ENCODE measurements around the gene ZNF683. TPM values are rescaled to one million over a fixed set of nuclear protein-coding genes. Genes with fewer than 3 reads are reported as not detected.
"Not testable (repeated sequence)": the region's sequence is repeated elsewhere in the genome, so short reads cannot be mapped to it uniquely, and the experiment has no call there.

The ZNF683 gene
- polyA plus RNA-seq, 2 donors, result 0.28 to 0.51 TPM

DNA sequence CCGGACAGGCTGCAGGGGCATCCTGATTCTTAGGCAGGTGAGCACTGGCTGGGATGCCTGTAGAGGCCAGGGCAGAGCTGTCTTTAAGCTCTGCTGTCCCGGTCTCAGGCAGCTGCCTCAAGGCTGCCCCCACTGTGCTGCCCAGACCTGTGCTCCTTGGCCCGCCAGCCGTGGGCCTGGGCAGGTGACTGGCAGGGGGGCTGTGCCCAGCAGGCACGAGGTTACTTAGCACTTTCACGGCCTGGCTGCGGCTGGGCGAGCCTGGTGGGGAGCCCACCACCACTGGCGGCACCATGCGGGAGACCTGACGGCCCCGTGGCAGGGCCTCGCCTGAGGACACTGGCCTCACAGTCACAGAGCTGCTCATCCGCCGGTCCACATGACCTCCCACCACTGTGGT is 26.8 kb downstream of the ZNF683 start:
- Histone ChIP-seq H3K9me3 (ENCODE audit: control insufficient read depth in 2 of 2, insufficient read depth in 1 of 2, low read depth in 1 of 2, low read length in 1 of 2) (no peaks in the 10 kb centered on the region), H3K36me3 (ENCODE audit: control insufficient read depth in 2 of 2, insufficient read depth in 2 of 2, low read length in 1 of 2) (peaks cover 0 to 31% of the 10 kb centered on the region in 2 donors), H3K4me1 (ENCODE audit: control insufficient read depth in 2 of 2, insufficient read depth in 2 of 2, low read length in 1 of 2) (no peaks in the 10 kb centered on the region), H3K27ac (ENCODE audit: low read depth in 2 of 2, low read length in 1 of 2) (no peak overlapping the region), H3K27me3 (ENCODE audit: control insufficient read depth in 1 of 2, insufficient read depth in 2 of 2, low read length in 2 of 2) (no peaks in the 10 kb centered on the region), H3K4me3 (ENCODE audit: low read depth in 1 of 2, low read length in 2 of 2) (no peak overlapping the region)
- 79 to 80% methylated on average over 14 to 15 of the region's 15 CpGs for WGBS, 2 donors

DNA sequence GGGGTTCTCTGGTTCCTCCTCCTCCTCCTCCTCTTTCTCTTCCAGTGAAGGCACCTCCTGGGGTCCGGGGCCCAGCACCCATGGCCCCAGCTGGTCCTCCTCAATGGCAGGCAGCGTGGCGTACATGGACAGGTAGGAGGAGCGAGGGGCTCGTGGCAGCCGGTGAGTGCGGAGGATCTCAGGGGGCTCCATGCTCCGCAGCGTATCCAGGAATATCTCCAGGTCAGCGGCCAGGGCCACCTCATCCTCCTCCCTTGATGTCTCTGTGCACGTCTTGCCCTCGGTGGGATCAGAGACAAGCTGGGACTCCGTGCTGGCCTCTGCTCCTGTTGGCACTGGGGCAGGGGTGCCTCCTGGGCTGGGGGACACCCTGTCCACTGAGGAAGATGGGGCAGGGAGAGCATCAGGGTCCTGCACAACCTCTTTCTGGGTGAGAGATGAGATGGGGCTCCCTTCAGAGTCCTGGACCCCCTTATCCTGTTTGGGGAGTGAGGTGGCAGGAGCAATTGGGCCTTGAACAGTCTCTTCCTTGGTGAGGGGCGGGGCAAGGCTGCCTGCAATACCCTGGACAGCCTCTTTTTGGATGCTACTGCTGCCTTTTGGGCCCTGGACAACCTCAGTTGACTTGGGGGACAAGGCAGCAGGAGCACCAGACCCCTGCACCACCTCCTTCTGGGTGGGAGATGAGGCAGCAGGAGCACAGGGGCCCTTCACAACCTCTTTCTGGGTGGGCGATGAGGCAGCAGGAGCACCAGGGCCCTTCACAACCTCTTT is 28.2 kb downstream of the ZNF683 start:
- Histone ChIP-seq H3K4me1 (ENCODE audit: control insufficient read depth in 2 of 2, insufficient read depth in 2 of 2, low read length in 1 of 2) (no peaks in the 10 kb centered on the region), H3K27ac (ENCODE audit: low read depth in 2 of 2, low read length in 1 of 2) (no peak overlapping the region), H3K9me3 (ENCODE audit: control insufficient read depth in 2 of 2, insufficient read depth in 1 of 2, low read depth in 1 of 2, low read length in 1 of 2) (no peaks in the 10 kb centered on the region), H3K4me3 (ENCODE audit: low read depth in 1 of 2, low read length in 2 of 2) (no peak overlapping the region), H3K27me3 (ENCODE audit: control insufficient read depth in 1 of 2, insufficient read depth in 2 of 2, low read length in 2 of 2) (no peaks in the 10 kb centered on the region), H3K36me3 (ENCODE audit: control insufficient read depth in 2 of 2, insufficient read depth in 2 of 2, low read length in 1 of 2) (peaks cover 0 to 34% of the 10 kb centered on the region in 2 donors)
- 89 to 94% methylated on average over 15 of the region's 15 CpGs for WGBS, 2 donors

DNA sequence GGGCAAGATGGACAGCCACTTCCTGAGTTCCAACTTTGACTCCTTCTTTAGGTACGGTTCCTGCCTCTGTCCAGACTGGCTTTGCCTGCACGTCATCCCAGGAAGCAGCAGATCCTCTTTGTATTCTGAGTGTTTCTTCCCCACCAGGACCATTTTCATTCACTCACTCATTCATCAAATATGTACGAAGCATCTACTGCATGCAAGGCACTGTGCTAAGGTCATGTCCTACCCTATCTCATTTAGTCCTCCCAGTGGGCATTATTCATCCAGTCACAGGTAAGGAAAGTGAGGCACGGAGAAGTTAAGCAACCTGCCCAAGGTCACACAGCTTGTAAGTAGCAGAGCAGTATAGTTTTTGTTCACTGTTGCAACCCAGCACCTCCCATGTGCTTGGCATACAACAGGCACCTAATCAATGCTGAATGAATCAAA is 32.5 kb downstream of the ZNF683 start:
- Histone ChIP-seq H3K27me3 (ENCODE audit: control insufficient read depth in 1 of 2, insufficient read depth in 2 of 2, low read length in 2 of 2) (no peaks in the 10 kb centered on the region), H3K27ac (ENCODE audit: low read depth in 2 of 2, low read length in 1 of 2) (no peak overlapping the region), H3K4me1 (ENCODE audit: control insufficient read depth in 2 of 2, insufficient read depth in 2 of 2, low read length in 1 of 2) (peaks cover 4 to 10% of the 10 kb centered on the region in 2 donors), H3K36me3 (ENCODE audit: control insufficient read depth in 2 of 2, insufficient read depth in 2 of 2, low read length in 1 of 2) (peaks cover 0 to 35% of the 10 kb centered on the region in 2 donors), H3K9me3 (ENCODE audit: control insufficient read depth in 2 of 2, insufficient read depth in 1 of 2, low read depth in 1 of 2, low read length in 1 of 2) (no peaks in the 10 kb centered on the region), H3K4me3 (ENCODE audit: low read depth in 1 of 2, low read length in 2 of 2) (no peak overlapping the region)
- WGBS, 2 donors, result 67 to 70% methylated on average over 4 of the region's 4 CpGs

DNA sequence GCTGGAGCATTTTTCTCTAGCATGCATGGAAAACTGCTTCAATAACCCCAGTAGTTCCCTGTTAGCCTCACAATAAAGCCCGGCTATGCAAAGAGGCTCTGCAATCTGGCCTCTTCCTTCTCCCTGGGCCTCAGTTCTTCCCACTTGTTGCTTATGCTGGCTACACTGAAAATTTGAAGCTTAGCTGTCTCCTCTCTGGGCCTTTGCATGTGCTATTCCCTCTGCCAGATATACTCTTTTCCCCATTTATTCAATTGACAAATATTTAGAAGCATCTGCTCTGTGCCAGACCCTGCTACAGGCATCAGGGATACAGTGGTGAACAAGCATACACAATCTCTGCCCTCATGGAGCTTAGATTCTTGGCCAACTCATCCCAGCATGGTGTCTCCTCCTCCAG is 33.9 kb downstream of the ZNF683 start:
- H3K4me1 ChIP-seq (ENCODE audit: control insufficient read depth in 2 of 2, insufficient read depth in 2 of 2, low read length in 1 of 2), result peaks cover 4 to 10% of the 10 kb centered on the region in 2 donors
- H3K27me3 ChIP-seq (ENCODE audit: control insufficient read depth in 1 of 2, insufficient read depth in 2 of 2, low read length in 2 of 2), result no peaks in the 10 kb centered on the region
- no peak overlapping the region for H3K27ac ChIP-seq (ENCODE audit: low read depth in 2 of 2, low read length in 1 of 2)
- H3K36me3 ChIP-seq (ENCODE audit: control insufficient read depth in 2 of 2, insufficient read depth in 2 of 2, low read length in 1 of 2), result peaks cover 0 to 24% of the 10 kb centered on the region in 2 donors
- H3K4me3 ChIP-seq (ENCODE audit: low read depth in 1 of 2, low read length in 2 of 2), result no peak overlapping the region
- 83 to 89% methylated on average over 1 of the region's 1 CpG for WGBS, 2 donors
- H3K9me3 ChIP-seq (ENCODE audit: control insufficient read depth in 2 of 2, insufficient read depth in 1 of 2, low read depth in 1 of 2, low read length in 1 of 2), result no peaks in the 10 kb centered on the region

DNA sequence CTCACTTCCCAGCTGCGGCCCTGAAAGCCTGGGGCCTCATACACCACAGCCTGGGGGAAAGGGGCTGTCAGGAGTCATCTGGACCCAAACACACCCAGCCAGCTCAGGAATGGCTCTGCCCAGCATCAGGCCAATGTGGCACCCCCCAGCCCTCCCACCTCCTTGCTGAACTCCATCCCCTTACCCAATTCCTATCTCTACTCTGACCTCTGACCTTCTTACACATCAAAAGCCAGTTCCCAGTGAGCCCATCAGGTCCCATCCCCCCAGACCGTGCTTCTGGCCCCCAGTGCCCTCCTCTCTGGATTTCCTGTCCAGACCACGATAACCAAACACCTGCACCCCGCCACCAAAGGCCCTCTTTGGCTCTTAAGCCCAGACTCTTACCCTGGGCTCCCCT is 34.9 kb downstream of the ZNF683 start:
- H3K9me3 ChIP-seq (ENCODE audit: control insufficient read depth in 2 of 2, insufficient read depth in 1 of 2, low read depth in 1 of 2, low read length in 1 of 2), result no peaks in the 10 kb centered on the region
- WGBS, 2 donors, result 79 to 81% methylated on average over 4 of the region's 4 CpGs
- H3K27me3 ChIP-seq (ENCODE audit: control insufficient read depth in 1 of 2, insufficient read depth in 2 of 2, low read length in 2 of 2), result no peaks in the 10 kb centered on the region
- no peak overlapping the region for H3K4me3 ChIP-seq (ENCODE audit: low read depth in 1 of 2, low read length in 2 of 2)
- peaks cover 0 to 18% of the 10 kb centered on the region in 2 donors for H3K36me3 ChIP-seq (ENCODE audit: control insufficient read depth in 2 of 2, insufficient read depth in 2 of 2, low read length in 1 of 2)
- H3K27ac ChIP-seq (ENCODE audit: low read depth in 2 of 2, low read length in 1 of 2), result peak overlapping the region in 1 of 2 donors; percentile 27
- H3K4me1 ChIP-seq (ENCODE audit: control insufficient read depth in 2 of 2, insufficient read depth in 2 of 2, low read length in 1 of 2), result peaks cover 4 to 10% of the 10 kb centered on the region in 2 donors

DNA sequence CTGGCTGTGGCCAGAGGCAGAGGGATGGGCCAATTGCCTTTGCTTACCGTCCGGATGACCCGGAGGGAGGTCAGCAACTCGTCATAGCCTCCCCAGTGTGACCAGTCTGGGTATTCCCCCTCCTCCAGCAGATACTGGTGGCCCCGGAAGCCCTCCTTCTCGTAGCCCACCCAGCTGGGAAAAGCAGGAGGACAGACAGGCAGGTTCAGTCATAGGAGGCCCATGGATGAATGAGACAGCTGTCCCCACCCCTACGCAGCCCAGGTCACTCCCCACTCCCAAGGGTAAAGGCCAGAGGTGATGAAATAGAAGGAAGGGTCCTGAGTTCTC is 35.4 kb downstream of the ZNF683 start:
- Histone ChIP-seq H3K4me1 (ENCODE audit: control insufficient read depth in 2 of 2, insufficient read depth in 2 of 2, low read length in 1 of 2) (peaks cover 4 to 10% of the 10 kb centered on the region in 2 donors), H3K27ac (ENCODE audit: low read depth in 2 of 2, low read length in 1 of 2) (peak overlapping the region; percentile 18 to 51), H3K9me3 (ENCODE audit: control insufficient read depth in 2 of 2, insufficient read depth in 1 of 2, low read depth in 1 of 2, low read length in 1 of 2) (no peaks in the 10 kb centered on the region), H3K36me3 (ENCODE audit: control insufficient read depth in 2 of 2, insufficient read depth in 2 of 2, low read length in 1 of 2) (peaks cover 0 to 18% of the 10 kb centered on the region in 2 donors), H3K4me3 (ENCODE audit: low read depth in 1 of 2, low read length in 2 of 2) (no peak overlapping the region), H3K27me3 (ENCODE audit: control insufficient read depth in 1 of 2, insufficient read depth in 2 of 2, low read length in 2 of 2) (no peaks in the 10 kb centered on the region)
- WGBS, 2 donors, result 89 to 91% methylated on average over 7 of the region's 7 CpGs

DNA sequence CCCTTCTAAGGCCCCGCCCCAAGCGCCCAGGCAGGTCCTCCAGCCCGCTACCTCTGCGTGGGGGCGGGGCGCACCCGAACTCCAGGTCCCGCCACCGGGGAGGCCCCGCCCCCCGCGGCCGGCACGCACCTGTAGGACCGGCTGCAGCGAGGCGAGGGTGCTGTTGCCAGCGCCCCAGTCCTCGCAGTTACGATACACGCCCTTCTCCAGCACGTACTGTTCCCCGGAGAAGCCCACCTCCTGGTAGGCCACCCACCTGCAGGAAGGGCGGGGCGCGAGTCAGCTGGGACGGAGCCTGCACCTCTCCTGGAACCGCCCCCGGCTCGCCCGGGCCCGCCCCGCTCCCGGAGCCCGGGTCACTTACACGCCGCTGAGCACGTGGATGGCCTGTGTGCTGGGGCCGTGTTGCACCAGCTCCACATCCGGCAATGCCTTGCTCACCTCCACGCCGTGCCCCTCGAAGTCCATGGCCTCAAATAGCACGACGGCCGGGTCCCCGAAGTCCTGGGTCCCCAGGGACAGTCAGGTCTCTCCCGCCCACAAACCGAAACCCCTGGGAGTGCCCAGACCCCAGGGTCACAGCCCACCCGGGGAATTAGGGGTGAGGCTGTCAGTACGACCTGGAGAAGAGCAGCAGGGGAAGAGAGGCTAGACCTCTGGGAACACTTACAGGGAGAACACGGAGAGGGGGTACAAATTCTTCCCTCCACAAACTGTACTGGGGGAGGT is 35.9 kb downstream of the ZNF683 start:
- 11 to 13% methylated on average over 41 to 52 of the region's 52 CpGs for WGBS, 2 donors
- peak overlapping the region; percentile 51 to 57 for H3K27ac ChIP-seq (ENCODE audit: low read depth in 2 of 2, low read length in 1 of 2)

DNA sequence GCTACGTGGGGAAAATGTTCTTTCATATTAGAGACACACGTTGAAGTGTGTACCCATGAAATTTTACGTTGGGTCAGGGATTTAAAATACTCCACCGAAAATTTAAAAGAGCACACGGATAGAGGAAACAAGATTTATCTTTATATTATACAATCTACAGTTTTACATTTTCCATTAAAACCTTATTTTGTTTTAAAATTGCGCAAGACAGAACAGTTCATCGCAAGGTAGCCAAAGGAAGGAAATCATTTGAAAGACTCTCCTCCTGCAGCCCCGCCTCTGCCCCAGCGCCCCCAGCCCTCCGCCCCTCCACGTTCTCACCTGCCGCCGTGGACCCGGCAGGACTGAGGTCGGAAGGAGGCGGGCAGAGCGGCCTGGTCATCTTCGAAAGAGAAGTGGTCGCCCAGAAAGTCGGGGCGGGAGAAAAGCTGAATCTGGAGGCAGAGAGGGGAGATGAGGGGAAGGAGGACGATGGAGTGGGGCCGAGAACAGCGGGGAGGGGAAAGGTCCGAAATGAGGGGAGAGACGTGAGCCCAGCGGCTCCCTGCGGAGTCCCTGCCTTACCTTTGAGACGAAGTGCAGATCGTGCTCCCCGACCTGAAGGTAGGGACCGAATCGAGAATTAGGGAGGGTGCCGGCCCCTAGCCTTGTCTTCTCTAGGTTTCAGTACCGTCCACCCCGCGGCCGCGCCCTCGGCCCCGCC is 36.6 kb downstream of the ZNF683 start:
- Histone ChIP-seq H3K36me3 (ENCODE audit: control insufficient read depth in 2 of 2, insufficient read depth in 2 of 2, low read length in 1 of 2) (peaks cover 0 to 22% of the 10 kb centered on the region in 2 donors), H3K27ac (ENCODE audit: low read depth in 2 of 2, low read length in 1 of 2) (peak overlapping the region; percentile 35 to 70), H3K4me1 (ENCODE audit: control insufficient read depth in 2 of 2, insufficient read depth in 2 of 2, low read length in 1 of 2) (peaks cover 4 to 10% of the 10 kb centered on the region in 2 donors), H3K27me3 (ENCODE audit: control insufficient read depth in 1 of 2, insufficient read depth in 2 of 2, low read length in 2 of 2) (no peaks in the 10 kb centered on the region), H3K9me3 (ENCODE audit: control insufficient read depth in 2 of 2, insufficient read depth in 1 of 2, low read depth in 1 of 2, low read length in 1 of 2) (no peaks in the 10 kb centered on the region), H3K4me3 (ENCODE audit: low read depth in 1 of 2, low read length in 2 of 2) (peak overlapping the region; percentile 41 to 54)
- 2 to 4% methylated on average over 41 of the region's 41 CpGs for WGBS, 2 donors

More for the DNA sequence above, 35.9 kb downstream of the ZNF683 start:
- Histone ChIP-seq H3K4me1 (ENCODE audit: control insufficient read depth in 2 of 2, insufficient read depth in 2 of 2, low read length in 1 of 2) (peaks cover 4 to 10% of the 10 kb centered on the region in 2 donors), H3K9me3 (ENCODE audit: control insufficient read depth in 2 of 2, insufficient read depth in 1 of 2, low read depth in 1 of 2, low read length in 1 of 2) (no peaks in the 10 kb centered on the region), H3K4me3 (ENCODE audit: low read depth in 1 of 2, low read length in 2 of 2) (peak overlapping the region; percentile 41 to 48), H3K27me3 (ENCODE audit: control insufficient read depth in 1 of 2, insufficient read depth in 2 of 2, low read length in 2 of 2) (no peaks in the 10 kb centered on the region), H3K36me3 (ENCODE audit: control insufficient read depth in 2 of 2, insufficient read depth in 2 of 2, low read length in 1 of 2) (peaks cover 0 to 15% of the 10 kb centered on the region in 2 donors)

DNA sequence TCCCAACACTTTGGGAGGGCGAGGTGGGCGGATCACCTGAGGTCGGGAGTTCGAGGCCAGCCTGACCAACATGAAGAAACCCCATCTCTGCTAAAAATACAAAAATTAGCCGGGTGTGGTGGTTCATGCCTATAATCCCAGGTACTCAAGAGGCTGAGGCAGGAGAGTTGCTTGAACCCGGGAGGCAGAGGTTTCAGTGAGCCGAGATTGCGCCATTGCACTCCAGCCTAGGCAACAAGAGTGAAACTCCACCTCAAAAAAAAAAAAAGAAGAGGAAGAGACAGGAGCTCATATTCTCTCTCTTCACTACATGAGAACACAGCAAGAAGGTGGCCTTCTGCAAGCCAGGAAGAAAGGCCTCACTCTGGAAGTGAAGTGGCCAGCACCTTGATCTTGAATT is 39.2 kb downstream of the ZNF683 start:
- Histone ChIP-seq H3K4me1 (ENCODE audit: control insufficient read depth in 2 of 2, insufficient read depth in 2 of 2, low read length in 1 of 2) (peaks cover 4 to 10% of the 10 kb centered on the region in 2 donors), H3K36me3 (ENCODE audit: control insufficient read depth in 2 of 2, insufficient read depth in 2 of 2, low read length in 1 of 2) (peaks cover 0 to 27% of the 10 kb centered on the region in 2 donors)
- not testable (repeated sequence) for H3K27ac ChIP-seq (ENCODE audit: low read depth in 2 of 2, low read length in 1 of 2); H3K9me3 ChIP-seq (ENCODE audit: control insufficient read depth in 2 of 2, insufficient read depth in 1 of 2, low read depth in 1 of 2, low read length in 1 of 2); H3K4me3 ChIP-seq (ENCODE audit: low read depth in 1 of 2, low read length in 2 of 2); H3K27me3 ChIP-seq (ENCODE audit: control insufficient read depth in 1 of 2, insufficient read depth in 2 of 2, low read length in 2 of 2)
- 91 to 92% methylated on average over 8 of the region's 8 CpGs for WGBS, 2 donors

Data from esophagus (tissue), 2 donors.